Uterus (tissue), 2 donors: ENCODE results near the gene SLC29A1.

ENCODE experiments used
- POLR2A ChIP-seq, 2 donors: fragments of 450-650 bp; IDR thresholded peaks; one replicate each; pipeline ENCODE4 v1.6.1; 2016; ENCODE audit warnings: antibody characterized with exemption in 2 of 2, mild to moderate bottlenecking in 1 of 2, moderate library complexity in 1 of 2
- TF ChIP-seq, protein P1 (sequence below), 4 experiments: fragments of 200-600 bp in 2 of 4; fragments of 450-650 bp in 2 of 4; sonication (generic) in 2 of 4; IDR thresholded peaks; one replicate each; pipeline ENCODE4 v1.5.1; 2016 to 2019; ENCODE audit warnings: antibody characterized with exemption in 4 of 4, mild to moderate bottlenecking in 2 of 4, moderate library complexity in 1 of 4

DNA sequence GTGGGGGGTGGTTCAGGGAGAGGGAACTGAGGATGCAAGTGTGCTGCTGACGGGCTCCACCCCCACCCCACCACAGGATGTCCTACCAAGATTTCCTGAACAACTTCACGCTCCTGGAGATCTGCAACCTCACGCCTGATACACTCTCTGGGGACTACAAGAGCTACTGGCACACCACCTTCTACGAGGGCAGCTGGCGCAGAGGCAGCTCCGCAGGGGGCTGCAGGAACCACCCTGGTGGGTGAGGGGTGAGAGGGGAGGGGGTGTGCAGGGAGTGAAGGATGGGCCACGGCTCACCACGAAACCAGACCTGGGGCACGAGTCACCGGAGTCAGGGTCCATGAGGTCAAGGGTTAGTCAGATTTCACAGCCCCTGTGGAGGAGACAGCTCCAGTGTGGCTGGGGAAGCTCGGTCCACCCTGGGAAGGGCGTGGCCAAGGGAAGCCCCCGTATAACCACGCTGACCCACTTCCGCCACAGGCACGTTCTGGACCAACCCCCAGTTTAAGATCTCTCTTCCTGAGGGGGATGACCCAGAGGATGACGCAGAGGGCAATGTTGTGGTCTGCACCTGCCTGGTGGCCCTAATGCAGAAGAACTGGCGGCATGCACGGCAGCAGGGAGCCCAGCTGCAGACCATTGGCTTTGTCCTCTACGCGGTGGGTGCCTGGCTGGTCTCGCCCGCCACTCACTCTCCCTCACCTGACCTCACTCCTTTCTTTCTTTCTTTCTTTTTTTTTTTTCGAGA, 46.5 kb upstream of the SLC29A1 start:
- TF ChIP-seq POLR2A (IDR thresholded peaks at IDR 0.05): no peak
- TF ChIP-seq, protein P1, sequence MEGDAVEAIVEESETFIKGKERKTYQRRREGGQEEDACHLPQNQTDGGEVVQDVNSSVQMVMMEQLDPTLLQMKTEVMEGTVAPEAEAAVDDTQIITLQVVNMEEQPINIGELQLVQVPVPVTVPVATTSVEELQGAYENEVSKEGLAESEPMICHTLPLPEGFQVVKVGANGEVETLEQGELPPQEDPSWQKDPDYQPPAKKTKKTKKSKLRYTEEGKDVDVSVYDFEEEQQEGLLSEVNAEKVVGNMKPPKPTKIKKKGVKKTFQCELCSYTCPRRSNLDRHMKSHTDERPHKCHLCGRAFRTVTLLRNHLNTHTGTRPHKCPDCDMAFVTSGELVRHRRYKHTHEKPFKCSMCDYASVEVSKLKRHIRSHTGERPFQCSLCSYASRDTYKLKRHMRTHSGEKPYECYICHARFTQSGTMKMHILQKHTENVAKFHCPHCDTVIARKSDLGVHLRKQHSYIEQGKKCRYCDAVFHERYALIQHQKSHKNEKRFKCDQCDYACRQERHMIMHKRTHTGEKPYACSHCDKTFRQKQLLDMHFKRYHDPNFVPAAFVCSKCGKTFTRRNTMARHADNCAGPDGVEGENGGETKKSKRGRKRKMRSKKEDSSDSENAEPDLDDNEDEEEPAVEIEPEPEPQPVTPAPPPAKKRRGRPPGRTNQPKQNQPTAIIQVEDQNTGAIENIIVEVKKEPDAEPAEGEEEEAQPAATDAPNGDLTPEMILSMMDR (IDR thresholded peaks at IDR 0.05): no peak
